UCSD-AML1 (cell line): Measurements from ENCODE around the gene WASHC4.

Experiments
- DNase-seq: peaks from one replicate; lab custom pipeline; 2025; ENCODE audit not compliant: unreplicated experiment; lab: John Stamatoyannopoulos, UW

The WASHC4 gene

GRCh38 chr12:105204916-105205315 lies 97.4 kb downstream of the WASHC4 start:
- DNase-seq, result no peak

- no peak for DNase-seq
These were observed 98.0 kb downstream of the WASHC4 start for GRCh38 chr12:105205322-105206048.

DNA sequence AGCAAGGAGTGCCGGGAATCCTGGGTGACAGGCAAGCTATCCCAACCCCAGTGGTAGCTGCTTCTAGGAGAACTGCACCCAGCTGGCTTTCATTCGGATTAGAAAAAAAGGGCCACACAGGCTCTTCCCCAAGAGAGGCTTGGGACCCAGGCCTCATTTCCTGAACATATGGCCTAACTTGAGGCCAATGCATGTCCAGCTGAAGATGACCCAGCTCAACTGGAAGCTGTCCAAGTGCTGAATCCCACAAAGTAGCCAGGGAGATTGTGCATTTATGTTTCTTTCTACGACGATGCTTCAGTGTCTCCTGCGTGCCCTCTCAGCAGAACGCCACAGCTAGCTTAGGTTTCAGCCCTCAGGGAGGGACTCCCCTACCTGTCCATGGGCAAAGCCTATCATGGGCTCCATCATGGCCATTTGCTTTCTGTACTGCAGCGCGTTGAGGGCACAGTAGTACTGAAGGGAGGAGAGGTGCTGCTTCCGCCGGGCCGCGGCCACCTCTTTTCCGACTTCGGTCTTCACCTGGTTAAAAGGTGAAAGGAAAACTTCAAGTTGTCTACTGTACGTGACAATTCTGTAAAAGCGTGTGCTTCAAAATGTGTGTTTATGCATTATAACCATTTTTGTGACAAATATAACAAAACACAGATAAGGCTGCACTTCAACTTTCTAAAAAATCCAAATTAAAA lies 99.3 kb downstream of the WASHC4 start:
- no peak for DNase-seq

- no peak for DNase-seq
These were observed 101.6 kb downstream of the WASHC4 start for GRCh38 chr12:105209091-105209490.

GRCh38 chr12:105212438-105212837 lies 104.9 kb downstream of the WASHC4 start:
- DNase-seq, result no peak

- DNase-seq, result no peak
These were observed 106.6 kb downstream of the WASHC4 start for GRCh38 chr12:105214148-105214547.

- DNase-seq, result no peak
These were observed 107.3 kb downstream of the WASHC4 start for GRCh38 chr12:105214670-105215375.

DNA sequence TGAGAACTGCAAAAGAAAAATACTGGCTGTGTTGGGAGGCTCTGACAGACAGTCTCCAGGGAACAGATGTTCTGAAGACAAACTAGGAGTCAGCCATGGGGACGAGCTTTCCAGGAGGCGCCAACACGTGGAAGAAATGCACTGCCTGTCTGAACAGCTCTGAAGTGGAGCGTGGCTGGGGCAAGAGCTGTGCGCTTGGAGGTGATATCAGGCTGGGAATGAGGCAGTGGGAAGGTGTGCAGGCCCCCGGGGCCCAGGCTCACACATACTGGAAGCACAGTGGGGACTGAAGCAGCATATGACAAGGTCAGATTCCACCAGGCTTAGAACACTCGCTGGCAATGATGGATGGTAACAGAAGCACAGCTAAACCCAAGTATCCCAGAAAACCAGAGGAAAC lies 110.9 kb downstream of the WASHC4 start:
- DNase-seq, result no peak
